Stimulated activated CD4-positive, alpha-beta T cell treated with anti-CD3 and anti-CD28 coated beads, Interleukin-2, amount 100 ng/mL, for 24 hours (primary cell): ENCODE data around the gene IQGAP3.

Experiments
- DNase-seq, 2 donors: peaks; one replicate each; pipeline ENCODE4 v3.0.0-alpha.2; 2020

IQGAP3 gene

GRCh38 chr1:156477526-156478249 is 94.7 kb downstream of the IQGAP3 start:
- no peak for DNase-seq

- DNase-seq, result peak in 1 of 2 donors; percentile 50
Measured at GRCh38 chr1:156476501-156477298, 95.7 kb downstream of the IQGAP3 start.

GRCh38 chr1:156475568-156476500 is 96.5 kb downstream of the IQGAP3 start:
- no peak for DNase-seq
